ENCODE results near the gene SMAD7. TPM values are rescaled to one million over a fixed set of nuclear protein-coding genes. Genes with fewer than 3 reads are reported as not detected.
A peak's percentile ranks its signal among the peaks of the same experiment; 100 is the strongest.

The SMAD7 gene
- total RNA-seq = 25.6 TPM
- 31.5 TPM for polyA plus RNA-seq

GRCh38 chr18:48950536-48951447, at the start of gene SMAD7:
SMAD7 (minus strand) TSS chr18:48950965; CDS start chr18:48950424, 541 bp downstream.
- H3K27ac ChIP-seq (ENCODE audit: low read depth) = peak within 1 kb of the TSS; percentile 97
- DNase-seq (ENCODE audit: extremely low spot score) = no peak
- no peaks in the 10 kb centered on the region for H3K4me1 ChIP-seq (ENCODE audit: insufficient read depth)
- no peaks in the 10 kb centered on the region for H3K36me3 ChIP-seq (ENCODE audit: insufficient read depth)
- peak within 1 kb of the TSS; percentile 88 for H3K4me3 ChIP-seq (ENCODE audit: low read depth, low read length)
- WGBS = under 1% methylated on average over 71 of the region's 71 CpGs

- 94% methylated on average over 11 of the region's 11 CpGs for WGBS
- Histone ChIP-seq H3K4me1 (ENCODE audit: insufficient read depth) (peaks cover 2% of the 10 kb centered on the region), H3K36me3 (ENCODE audit: insufficient read depth) (no peaks in the 10 kb centered on the region), H3K27ac (ENCODE audit: low read depth) (no peak overlapping the region), H3K4me3 (ENCODE audit: low read depth, low read length) (no peak overlapping the region)
- no peak for DNase-seq (ENCODE audit: extremely low spot score)
Observed at GRCh38 chr18:48999569-48999968, 48.8 kb upstream of the SMAD7 start.

- Histone ChIP-seq H3K36me3 (ENCODE audit: insufficient read depth) (no peaks in the 10 kb centered on the region), H3K27ac (ENCODE audit: low read depth) (no peak overlapping the region), H3K4me1 (ENCODE audit: insufficient read depth) (peaks cover 2% of the 10 kb centered on the region), H3K4me3 (ENCODE audit: low read depth, low read length) (no peak overlapping the region)
- 50% methylated on average over 17 of the region's 17 CpGs for WGBS
- no peak for DNase-seq (ENCODE audit: extremely low spot score)
Observed at GRCh38 chr18:48997985-48998831, 47.4 kb upstream of the SMAD7 start.

GRCh38 chr18:48997681-48997984, 46.9 kb upstream of the SMAD7 start:
- Histone ChIP-seq H3K27ac (ENCODE audit: low read depth) (no peak overlapping the region), H3K36me3 (ENCODE audit: insufficient read depth) (no peaks in the 10 kb centered on the region), H3K4me3 (ENCODE audit: low read depth, low read length) (no peak overlapping the region), H3K4me1 (ENCODE audit: insufficient read depth) (peaks cover 2% of the 10 kb centered on the region)
- WGBS = 81% methylated on average over 6 of the region's 6 CpGs
- DNase-seq (ENCODE audit: extremely low spot score) = no peak

- 50% methylated on average over 8 of the region's 8 CpGs for WGBS
- peaks cover 2% of the 10 kb centered on the region for H3K4me1 ChIP-seq (ENCODE audit: insufficient read depth)
- H3K4me3 ChIP-seq (ENCODE audit: low read depth, low read length) = no peak overlapping the region
- no peak for DNase-seq (ENCODE audit: extremely low spot score)
- no peaks in the 10 kb centered on the region for H3K36me3 ChIP-seq (ENCODE audit: insufficient read depth)
- no peak overlapping the region for H3K27ac ChIP-seq (ENCODE audit: low read depth)
Observed at GRCh38 chr18:48996901-48997463, 46.2 kb upstream of the SMAD7 start.

GRCh38 chr18:48996041-48996440, 45.3 kb upstream of the SMAD7 start:
- peaks cover 2% of the 10 kb centered on the region for H3K4me1 ChIP-seq (ENCODE audit: insufficient read depth)
- H3K27ac ChIP-seq (ENCODE audit: low read depth) = no peak overlapping the region
- 97% methylated on average over 4 of the region's 4 CpGs for WGBS
- no peaks in the 10 kb centered on the region for H3K36me3 ChIP-seq (ENCODE audit: insufficient read depth)
- no peak overlapping the region for H3K4me3 ChIP-seq (ENCODE audit: low read depth, low read length)
- DNase-seq (ENCODE audit: extremely low spot score) = no peak

- peaks cover 2% of the 10 kb centered on the region for H3K4me1 ChIP-seq (ENCODE audit: insufficient read depth)
- no peaks in the 10 kb centered on the region for H3K36me3 ChIP-seq (ENCODE audit: insufficient read depth)
- no peak overlapping the region for H3K4me3 ChIP-seq (ENCODE audit: low read depth, low read length)
- DNase-seq (ENCODE audit: extremely low spot score) = no peak
- no peak overlapping the region for H3K27ac ChIP-seq (ENCODE audit: low read depth)
- 96% methylated on average over 20 of the region's 20 CpGs for WGBS
Observed at GRCh38 chr18:48994926-48995835, 44.4 kb upstream of the SMAD7 start.

GRCh38 chr18:48994044-48994651, 43.4 kb upstream of the SMAD7 start:
- Histone ChIP-seq H3K4me3 (ENCODE audit: low read depth, low read length) (no peak overlapping the region), H3K27ac (ENCODE audit: low read depth) (no peak overlapping the region), H3K36me3 (ENCODE audit: insufficient read depth) (no peaks in the 10 kb centered on the region), H3K4me1 (ENCODE audit: insufficient read depth) (peaks cover 2% of the 10 kb centered on the region)
- 36% methylated on average over 15 of the region's 15 CpGs for WGBS
- DNase-seq (ENCODE audit: extremely low spot score) = no peak

- 81% methylated on average over 10 of the region's 10 CpGs for WGBS
- Histone ChIP-seq H3K4me1 (ENCODE audit: insufficient read depth) (peaks cover 2% of the 10 kb centered on the region), H3K4me3 (ENCODE audit: low read depth, low read length) (no peak overlapping the region), H3K36me3 (ENCODE audit: insufficient read depth) (no peaks in the 10 kb centered on the region), H3K27ac (ENCODE audit: low read depth) (no peak overlapping the region)
- DNase-seq (ENCODE audit: extremely low spot score) = no peak
Observed at GRCh38 chr18:48993586-48993985, 42.8 kb upstream of the SMAD7 start.

GRCh38 chr18:48992791-48993555, 42.2 kb upstream of the SMAD7 start:
- Histone ChIP-seq H3K36me3 (ENCODE audit: insufficient read depth) (no peaks in the 10 kb centered on the region), H3K4me1 (ENCODE audit: insufficient read depth) (peaks cover 2% of the 10 kb centered on the region), H3K27ac (ENCODE audit: low read depth) (no peak overlapping the region), H3K4me3 (ENCODE audit: low read depth, low read length) (no peak overlapping the region)
- no peak for DNase-seq (ENCODE audit: extremely low spot score)
- WGBS = 92% methylated on average over 12 of the region's 12 CpGs

- Histone ChIP-seq H3K36me3 (ENCODE audit: insufficient read depth) (no peaks in the 10 kb centered on the region), H3K4me3 (ENCODE audit: low read depth, low read length) (no peak overlapping the region), H3K27ac (ENCODE audit: low read depth) (no peak overlapping the region), H3K4me1 (ENCODE audit: insufficient read depth) (no peaks in the 10 kb centered on the region)
- no peak for DNase-seq (ENCODE audit: extremely low spot score)
- 93% methylated on average over 8 of the region's 8 CpGs for WGBS
Observed at GRCh38 chr18:48992133-48992532, 41.4 kb upstream of the SMAD7 start.

- Histone ChIP-seq H3K27ac (ENCODE audit: low read depth) (no peak overlapping the region), H3K36me3 (ENCODE audit: insufficient read depth) (no peaks in the 10 kb centered on the region), H3K4me1 (ENCODE audit: insufficient read depth) (no peaks in the 10 kb centered on the region), H3K4me3 (ENCODE audit: low read depth, low read length) (no peak overlapping the region)
- DNase-seq (ENCODE audit: extremely low spot score) = no peak
- WGBS = 93% methylated on average over 10 of the region's 10 CpGs
Observed at GRCh38 chr18:48991676-48992075, 40.9 kb upstream of the SMAD7 start.

All from urinary bladder (tissue), 4 donors.